Muscle layer of duodenum (tissue), 2 donors: ENCODE measurements around the gene LGALSL.

ENCODE experiments used
- H3K27ac ChIP-seq: one replicate; pipeline ENCODE4 v1.7.0; 2013; ENCODE audit warnings: mild to moderate bottlenecking, low read length
- H3K27me3 ChIP-seq: one replicate; pipeline ENCODE4 v1.7.0; 2013; ENCODE audit warnings: low read depth, mild to moderate bottlenecking, control low read depth, low read length
- H3K36me3 ChIP-seq, 2 donors: one replicate each; pipeline ENCODE4 v1.7.0; 2013; ENCODE audit warnings: low read length in 2 of 2, control low read depth in 1 of 2, mild to moderate bottlenecking in 1 of 2; ENCODE audit not compliant: insufficient read depth in 2 of 2, control insufficient read depth in 1 of 2
- H3K4me1 ChIP-seq, 2 donors: one replicate each; pipeline ENCODE4 v1.7.0; 2013; ENCODE audit warnings: low read length in 2 of 2, mild to moderate bottlenecking in 2 of 2, control low read depth in 1 of 2, moderate library complexity in 1 of 2; ENCODE audit not compliant: insufficient read depth in 2 of 2, control insufficient read depth in 1 of 2
- H3K4me3 ChIP-seq, 2 donors: one replicate each; pipeline ENCODE4 v1.7.0; 2013; ENCODE audit warnings: low read length in 2 of 2, low read depth in 1 of 2, mild to moderate bottlenecking in 1 of 2
- H3K9me3 ChIP-seq, 2 donors: one replicate each; pipeline ENCODE4 v1.7.0; 2013; ENCODE audit warnings: low read length in 2 of 2, control low read depth in 1 of 2, mild to moderate bottlenecking in 1 of 2; ENCODE audit not compliant: control insufficient read depth in 1 of 2
- donor health status: healthy.

Gene LGALSL

DNA sequence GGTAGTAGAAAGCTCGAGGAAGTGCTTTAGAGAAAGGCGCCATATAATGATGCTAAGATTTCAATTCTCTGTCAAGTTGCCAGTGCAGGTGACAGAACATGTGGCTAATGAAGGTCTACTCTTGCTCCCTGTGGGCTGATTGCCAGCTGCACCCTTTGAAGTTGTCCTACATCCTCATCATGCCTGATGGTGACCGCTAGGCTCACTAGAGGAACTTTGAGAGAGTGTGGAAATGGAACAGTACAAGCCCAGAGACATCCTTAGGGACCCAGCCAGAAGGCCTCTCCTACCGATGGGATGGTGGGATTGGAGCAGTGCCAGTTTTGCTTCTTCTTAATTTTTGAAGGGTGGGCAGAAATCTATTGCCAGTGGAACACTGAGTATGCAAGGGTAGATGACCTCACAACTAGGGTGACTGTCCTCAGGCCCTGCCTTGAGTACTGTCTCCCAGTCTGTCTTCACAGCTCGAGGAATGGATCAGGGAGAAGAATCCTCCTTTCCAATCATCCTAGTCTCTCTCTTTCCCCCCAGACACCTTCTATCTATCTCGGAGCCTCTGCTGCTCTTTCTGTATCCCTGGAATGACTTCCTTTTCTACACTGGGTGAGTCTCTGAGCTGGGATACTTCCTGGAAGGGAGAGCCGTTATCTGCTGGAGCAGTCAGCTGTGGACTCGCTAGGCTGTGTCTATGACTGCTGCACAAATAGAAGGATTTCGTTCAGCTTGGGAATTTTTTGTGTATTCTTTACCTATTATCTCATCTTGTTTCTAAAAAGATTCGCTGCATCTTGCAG, 33.5 kb downstream of the LGALSL start:
- no peaks in the 10 kb centered on the region for H3K27me3 ChIP-seq
- no peaks in the 10 kb centered on the region for H3K36me3 ChIP-seq
- no peak overlapping the region for H3K4me3 ChIP-seq
- peaks cover 4 to 15% of the 10 kb centered on the region in 2 donors for H3K4me1 ChIP-seq
- no peaks in the 10 kb centered on the region for H3K9me3 ChIP-seq
- H3K27ac ChIP-seq = no peak overlapping the region

DNA sequence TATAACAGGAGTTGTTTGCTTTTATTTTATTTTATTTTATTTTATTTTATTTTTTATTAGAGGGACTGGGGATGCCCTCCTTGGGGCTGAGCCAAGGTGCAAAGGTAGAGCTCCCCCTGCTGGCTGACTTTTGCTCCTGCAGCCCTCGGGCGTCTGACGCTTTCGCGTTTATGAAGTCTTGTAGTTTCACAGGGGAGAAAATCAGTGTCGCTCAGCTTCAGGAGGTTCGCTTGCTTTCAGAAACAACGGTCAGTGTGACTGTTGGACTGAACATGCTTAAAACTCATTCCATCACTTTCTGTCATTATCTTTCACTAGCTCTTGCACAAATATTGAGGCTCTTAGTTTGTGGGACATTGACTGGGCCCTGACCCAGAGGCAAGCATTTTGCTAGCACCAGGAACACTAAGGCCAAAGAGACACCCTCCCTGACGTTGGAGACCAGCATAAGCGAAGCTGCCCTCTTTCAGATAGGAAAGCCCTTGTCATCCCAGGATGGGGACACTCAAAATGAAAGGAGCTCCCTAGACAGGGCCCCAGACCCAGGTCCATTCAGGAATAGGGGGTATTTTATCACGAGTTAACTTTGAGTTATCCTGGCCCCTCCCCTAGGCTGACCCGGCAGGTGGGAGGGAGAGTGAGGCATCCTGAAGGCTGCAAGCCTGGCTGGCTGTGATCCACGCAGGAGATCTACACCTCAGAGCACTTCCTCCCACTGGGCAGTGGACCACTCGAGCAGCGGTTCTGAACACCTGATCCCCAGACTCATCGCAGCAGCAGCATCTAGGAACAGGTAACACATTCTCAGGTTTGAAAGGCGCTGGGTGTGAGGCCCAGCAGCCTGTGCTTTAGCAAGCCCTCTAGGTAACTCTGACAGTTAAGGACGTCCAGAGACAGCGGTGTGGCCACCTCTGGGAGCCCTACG, 34.4 kb downstream of the LGALSL start:
- H3K4me3 ChIP-seq = no peak overlapping the region

DNA sequence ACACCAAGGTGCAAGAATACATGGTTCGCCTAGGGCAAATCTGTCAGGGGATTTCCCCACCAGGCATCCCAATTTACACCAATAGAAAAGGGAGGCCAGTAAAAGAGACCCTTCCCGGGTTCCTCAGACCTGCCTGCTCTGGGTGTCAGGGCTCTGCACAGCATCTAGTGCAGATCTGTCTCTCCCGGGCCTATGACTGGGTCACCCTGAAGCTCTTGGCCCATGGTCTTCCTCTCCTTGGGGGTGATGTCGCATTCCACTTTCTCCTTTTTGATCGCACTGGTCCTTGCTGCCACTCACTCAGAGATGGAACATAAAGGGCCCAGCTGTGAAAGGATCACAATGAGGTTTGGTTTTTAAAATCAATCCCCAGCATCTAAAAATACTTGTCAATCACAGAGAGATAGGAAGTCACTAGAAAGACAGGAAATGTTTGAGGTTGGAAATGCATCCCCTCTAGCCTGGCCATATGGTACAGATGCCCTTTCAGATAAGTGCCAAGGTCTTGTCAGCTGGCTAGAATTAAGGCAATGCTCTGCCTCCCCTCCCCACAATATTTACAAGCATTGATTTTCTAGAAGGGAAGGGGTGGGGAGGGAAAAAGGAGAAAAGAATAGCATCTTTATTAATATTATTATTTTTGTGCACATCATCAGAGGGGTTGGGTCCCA, 35.3 kb downstream of the LGALSL start:
- Histone ChIP-seq H3K27ac (no peak overlapping the region), H3K9me3 (no peaks in the 10 kb centered on the region)

More for the DNA sequence above, 34.4 kb downstream of the LGALSL start:
- no peaks in the 10 kb centered on the region for H3K9me3 ChIP-seq
- H3K27me3 ChIP-seq = no peaks in the 10 kb centered on the region
- no peaks in the 10 kb centered on the region for H3K36me3 ChIP-seq
- peaks cover 4 to 15% of the 10 kb centered on the region in 2 donors for H3K4me1 ChIP-seq
- no peak overlapping the region for H3K27ac ChIP-seq

DNA sequence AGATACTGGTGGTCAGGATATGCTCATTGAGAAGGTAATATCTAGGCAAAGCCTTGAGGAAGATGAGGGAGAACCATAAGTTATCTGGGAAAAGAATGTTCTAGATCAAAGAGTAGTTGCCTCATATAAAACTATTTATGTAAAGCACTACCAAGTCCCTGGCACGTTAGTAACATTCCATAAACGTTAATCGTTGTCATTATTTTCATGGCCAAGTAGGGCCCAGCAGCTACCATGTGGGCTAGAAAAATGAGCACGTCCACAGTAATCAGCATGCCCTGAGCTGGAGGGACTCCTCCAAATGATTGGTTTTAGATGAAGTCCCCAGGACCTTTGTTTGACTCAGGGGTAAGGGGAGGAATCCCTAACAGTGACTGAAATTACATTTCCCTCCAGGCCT, 37.5 kb downstream of the LGALSL start:
- no peak overlapping the region for H3K27ac ChIP-seq
- peaks cover 0 to 4% of the 10 kb centered on the region in 2 donors for H3K4me1 ChIP-seq
- no peaks in the 10 kb centered on the region for H3K9me3 ChIP-seq
- H3K4me3 ChIP-seq = no peak overlapping the region
- H3K27me3 ChIP-seq = no peaks in the 10 kb centered on the region
- H3K36me3 ChIP-seq = no peaks in the 10 kb centered on the region

More for the DNA sequence above, 35.3 kb downstream of the LGALSL start:
- H3K36me3 ChIP-seq = no peaks in the 10 kb centered on the region
- no peak overlapping the region for H3K4me3 ChIP-seq
- peaks cover 4 to 15% of the 10 kb centered on the region in 2 donors for H3K4me1 ChIP-seq
- no peaks in the 10 kb centered on the region for H3K27me3 ChIP-seq

DNA sequence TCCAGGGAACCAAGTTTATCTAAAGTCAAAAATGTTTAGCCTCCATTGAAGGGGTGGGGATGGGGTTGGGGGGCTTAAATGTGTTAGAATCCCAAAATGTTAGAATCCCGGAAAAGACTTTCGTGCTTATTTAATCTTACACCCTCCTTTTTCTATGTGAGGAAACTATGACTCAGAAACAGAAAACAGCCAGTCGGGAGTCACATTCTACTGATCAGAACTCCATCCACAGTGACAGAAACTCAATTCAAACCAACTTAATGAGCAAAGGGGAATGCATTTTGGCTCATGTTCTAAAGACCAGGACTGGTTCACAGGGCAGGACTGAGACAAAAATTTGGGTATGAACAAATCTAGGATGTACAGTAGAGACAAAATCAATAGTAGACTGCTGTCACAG, 38.3 kb downstream of the LGALSL start:
- Histone ChIP-seq H3K4me3 (no peak overlapping the region), H3K4me1 (peaks cover 0 to 4% of the 10 kb centered on the region in 2 donors), H3K36me3 (no peaks in the 10 kb centered on the region), H3K27ac (no peak overlapping the region), H3K27me3 (no peaks in the 10 kb centered on the region), H3K9me3 (no peaks in the 10 kb centered on the region)

DNA sequence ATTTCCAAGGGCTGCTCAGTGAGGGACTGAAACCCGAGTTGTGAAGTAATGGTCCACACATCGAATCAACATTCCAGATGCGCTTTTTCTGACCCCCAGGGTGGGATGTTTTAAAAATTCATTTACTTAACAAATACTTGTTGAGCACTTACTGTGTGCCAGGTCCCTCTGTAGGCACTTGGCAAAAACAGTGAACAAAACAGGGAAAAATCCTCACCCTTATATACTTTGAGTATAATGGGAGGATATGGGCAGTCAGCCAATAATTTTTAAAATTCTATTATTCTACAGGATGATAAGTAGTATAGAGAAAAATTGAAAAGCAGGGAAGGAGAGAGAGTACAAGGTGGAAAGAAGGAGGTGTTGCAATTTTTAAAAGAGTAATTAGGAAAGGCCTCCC, 38.9 kb downstream of the LGALSL start:
- no peaks in the 10 kb centered on the region for H3K27me3 ChIP-seq
- H3K4me3 ChIP-seq = no peak overlapping the region
- peaks cover 0 to 4% of the 10 kb centered on the region in 2 donors for H3K4me1 ChIP-seq
- no peaks in the 10 kb centered on the region for H3K36me3 ChIP-seq
- H3K27ac ChIP-seq = no peak overlapping the region
- no peaks in the 10 kb centered on the region for H3K9me3 ChIP-seq

DNA sequence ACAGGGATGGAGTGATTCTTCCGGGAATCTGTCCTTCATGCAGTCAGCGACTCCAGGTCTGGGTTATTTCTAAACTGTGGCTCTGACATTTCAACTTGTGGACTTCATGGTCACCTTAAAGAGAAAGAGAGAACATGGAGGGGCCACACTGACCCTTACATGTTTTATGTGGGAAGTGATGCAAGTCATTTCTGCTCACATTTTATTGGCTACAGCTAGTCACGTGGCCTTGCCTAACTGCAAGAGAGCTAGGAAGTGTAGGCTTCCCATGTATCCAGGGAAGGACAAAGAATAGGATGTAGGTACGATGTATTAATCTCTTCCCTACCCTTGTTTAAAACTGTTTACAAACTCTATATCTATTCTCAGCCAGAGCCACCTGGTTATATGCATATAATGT, 39.8 kb downstream of the LGALSL start:
- Histone ChIP-seq H3K27me3 (no peaks in the 10 kb centered on the region), H3K4me1 (no peaks in the 10 kb centered on the region), H3K4me3 (no peak overlapping the region), H3K36me3 (no peaks in the 10 kb centered on the region), H3K27ac (no peak overlapping the region), H3K9me3 (no peaks in the 10 kb centered on the region)

DNA sequence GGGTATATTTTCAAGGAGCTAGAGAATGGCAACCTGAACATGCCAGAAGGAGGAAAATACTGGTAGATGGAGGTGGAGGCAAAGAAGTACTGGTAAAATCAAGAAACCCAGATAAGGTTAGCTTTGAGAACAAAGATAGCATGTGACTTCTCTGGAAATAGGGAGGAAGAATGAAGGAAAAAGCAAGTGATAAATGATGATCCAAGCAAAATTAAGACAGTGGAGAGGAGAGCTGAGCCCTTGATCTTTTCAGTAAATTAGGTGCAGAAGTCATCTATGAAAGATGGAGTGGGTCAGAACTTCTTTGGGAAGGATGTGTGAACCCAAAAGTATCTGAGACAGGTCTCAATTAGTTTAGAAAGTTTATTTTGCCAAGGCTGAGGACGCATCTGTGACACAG, 44.5 kb downstream of the LGALSL start:
- Histone ChIP-seq H3K27ac (no peak overlapping the region), H3K9me3 (no peaks in the 10 kb centered on the region), H3K27me3 (no peaks in the 10 kb centered on the region), H3K4me1 (no peaks in the 10 kb centered on the region), H3K36me3 (no peaks in the 10 kb centered on the region), H3K4me3 (no peak overlapping the region)

DNA sequence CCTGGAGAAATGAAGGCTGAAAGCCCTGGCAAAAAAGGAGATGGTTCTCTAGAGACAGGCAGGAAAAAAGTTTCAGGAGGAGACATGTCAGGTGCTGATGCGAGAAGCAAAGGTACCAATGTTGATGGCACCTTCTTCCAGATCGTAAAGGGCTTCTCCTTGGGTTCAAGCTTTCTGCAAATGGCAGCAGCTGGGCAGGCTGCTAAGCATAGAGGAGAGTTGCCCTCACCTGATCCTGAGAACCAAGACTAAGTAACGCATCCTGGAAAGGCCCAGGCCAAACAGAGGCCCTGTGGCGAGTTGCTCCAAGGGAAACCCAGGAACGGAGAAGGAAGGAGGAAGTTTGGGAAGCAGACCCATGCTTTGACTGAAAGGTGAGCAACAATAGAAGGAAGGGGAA, 46.6 kb downstream of the LGALSL start:
- Histone ChIP-seq H3K4me3 (no peak overlapping the region), H3K36me3 (no peaks in the 10 kb centered on the region), H3K27ac (no peak overlapping the region), H3K9me3 (no peaks in the 10 kb centered on the region), H3K27me3 (no peaks in the 10 kb centered on the region), H3K4me1 (no peaks in the 10 kb centered on the region)

DNA sequence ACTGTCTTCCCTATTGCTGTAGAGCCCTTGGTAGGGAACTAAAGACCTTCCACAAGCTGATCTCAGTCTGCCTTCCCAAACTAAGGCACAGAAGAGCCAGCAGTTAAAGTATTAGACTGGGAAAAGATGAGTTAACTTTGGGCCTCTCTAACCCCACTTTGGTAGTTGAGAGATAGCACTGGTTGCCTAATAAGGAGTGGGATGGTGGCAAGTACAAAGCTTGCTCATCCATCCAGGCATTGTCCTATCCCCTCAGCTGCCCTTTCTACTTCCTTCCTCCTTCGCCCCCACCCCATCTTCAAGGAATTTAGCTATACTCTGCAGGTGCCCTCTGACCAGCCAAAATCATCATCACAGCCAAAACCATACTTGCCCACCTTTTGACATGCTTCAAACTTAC, 48.0 kb downstream of the LGALSL start:
- H3K27me3 ChIP-seq = no peaks in the 10 kb centered on the region
- no peak overlapping the region for H3K4me3 ChIP-seq
- no peaks in the 10 kb centered on the region for H3K36me3 ChIP-seq
- H3K4me1 ChIP-seq = no peaks in the 10 kb centered on the region
- no peak overlapping the region for H3K27ac ChIP-seq
- no peaks in the 10 kb centered on the region for H3K9me3 ChIP-seq

DNA sequence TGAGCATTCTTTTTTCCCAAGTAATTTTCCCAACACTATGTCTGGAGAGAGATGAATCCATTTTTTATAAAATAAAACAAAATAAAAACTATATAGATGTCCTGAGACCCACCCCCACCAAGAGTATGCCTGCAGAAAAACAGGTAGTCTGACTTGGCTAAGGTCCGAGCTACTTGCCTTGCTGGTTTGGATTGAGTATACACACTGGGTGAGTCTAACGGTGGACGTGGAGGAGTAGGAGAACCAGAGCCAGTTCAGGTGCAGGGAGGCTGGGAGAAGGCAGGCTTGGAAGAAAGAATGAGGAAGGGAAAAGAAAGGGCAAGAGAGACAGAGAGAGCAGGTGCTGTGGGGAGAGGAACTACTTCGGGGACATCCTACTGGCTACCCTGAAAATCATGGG, 48.9 kb downstream of the LGALSL start:
- no peaks in the 10 kb centered on the region for H3K36me3 ChIP-seq
- no peaks in the 10 kb centered on the region for H3K4me1 ChIP-seq
- H3K4me3 ChIP-seq = no peak overlapping the region
- no peak overlapping the region for H3K27ac ChIP-seq
- H3K9me3 ChIP-seq = no peaks in the 10 kb centered on the region
- H3K27me3 ChIP-seq = no peaks in the 10 kb centered on the region
